Measurements from ENCODE around the gene SMIM20. TPM values are rescaled to one million over a fixed set of nuclear protein-coding genes. Genes with fewer than 3 reads are reported as not detected.

Gene SMIM20
- total RNA-seq, 1 experiment from 2014 or later, result 20.1 TPM

DNA sequence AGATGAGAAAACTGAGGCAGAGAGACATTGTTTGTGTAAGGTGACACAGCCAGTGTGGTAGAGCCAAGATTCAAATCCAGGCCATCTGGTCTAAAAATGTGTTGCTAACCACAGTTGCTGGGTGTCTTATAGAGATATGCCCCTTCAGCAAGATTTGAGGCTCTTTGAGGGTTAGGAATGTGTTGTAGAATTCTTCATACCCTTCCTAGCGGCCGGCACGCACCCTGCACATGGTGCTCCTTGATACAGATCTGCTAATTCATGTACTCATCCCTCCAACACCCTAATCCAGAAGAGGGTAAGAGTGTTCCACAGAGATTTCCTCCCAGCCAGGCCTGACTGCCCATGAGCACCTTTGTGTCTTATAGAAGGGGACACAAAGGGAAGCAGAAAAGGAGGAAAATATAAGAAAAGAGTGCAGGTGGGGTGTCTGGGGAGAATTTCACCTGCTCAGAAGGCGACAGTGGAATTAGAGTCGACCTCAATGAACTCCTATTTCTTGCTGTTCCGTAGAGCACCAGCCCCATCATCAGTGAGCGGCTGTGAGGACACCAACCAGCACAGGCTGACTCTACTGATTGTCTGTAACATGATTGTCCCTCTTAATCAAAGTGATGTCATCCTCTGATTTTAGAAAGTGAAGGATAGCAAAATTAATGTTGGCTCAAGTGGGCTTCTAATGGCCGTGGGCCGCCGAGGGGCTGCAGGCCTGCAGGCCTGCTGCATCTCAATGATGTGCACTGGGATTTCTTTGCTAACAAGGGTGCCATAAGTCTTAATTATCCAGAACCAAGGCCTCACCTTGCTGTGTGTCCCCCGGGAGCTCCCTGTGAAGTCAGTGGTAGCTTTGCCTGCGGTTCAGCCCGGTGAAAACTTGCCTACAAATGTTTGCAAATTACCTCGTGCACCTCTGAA is 24.2 kb upstream of the SMIM20 start:
- H3K4me3 Mint-ChIP-seq (ENCODE audit: unreplicated experiment), result no peak overlapping the region
- Histone ChIP-seq H3K27me3 (replicated peaks; ENCODE audit: control insufficient read depth, insufficient read depth, low read length) (no peaks in the 10 kb centered on the region), H3K36me3 (ENCODE audit: control insufficient read depth, insufficient read depth, low read length) (no peaks in the 10 kb centered on the region), H3K9me3 (no peaks in the 10 kb centered on the region), H3K4me1 (no peaks in the 10 kb centered on the region), H3K4me3 (ENCODE audit: low read depth, low read length) (no peak overlapping the region)
- H3K9me3 Mint-ChIP-seq (ENCODE audit: unreplicated experiment), result no peaks in the 10 kb centered on the region
- TF ChIP-seq, protein P1, sequence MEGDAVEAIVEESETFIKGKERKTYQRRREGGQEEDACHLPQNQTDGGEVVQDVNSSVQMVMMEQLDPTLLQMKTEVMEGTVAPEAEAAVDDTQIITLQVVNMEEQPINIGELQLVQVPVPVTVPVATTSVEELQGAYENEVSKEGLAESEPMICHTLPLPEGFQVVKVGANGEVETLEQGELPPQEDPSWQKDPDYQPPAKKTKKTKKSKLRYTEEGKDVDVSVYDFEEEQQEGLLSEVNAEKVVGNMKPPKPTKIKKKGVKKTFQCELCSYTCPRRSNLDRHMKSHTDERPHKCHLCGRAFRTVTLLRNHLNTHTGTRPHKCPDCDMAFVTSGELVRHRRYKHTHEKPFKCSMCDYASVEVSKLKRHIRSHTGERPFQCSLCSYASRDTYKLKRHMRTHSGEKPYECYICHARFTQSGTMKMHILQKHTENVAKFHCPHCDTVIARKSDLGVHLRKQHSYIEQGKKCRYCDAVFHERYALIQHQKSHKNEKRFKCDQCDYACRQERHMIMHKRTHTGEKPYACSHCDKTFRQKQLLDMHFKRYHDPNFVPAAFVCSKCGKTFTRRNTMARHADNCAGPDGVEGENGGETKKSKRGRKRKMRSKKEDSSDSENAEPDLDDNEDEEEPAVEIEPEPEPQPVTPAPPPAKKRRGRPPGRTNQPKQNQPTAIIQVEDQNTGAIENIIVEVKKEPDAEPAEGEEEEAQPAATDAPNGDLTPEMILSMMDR (IDR thresholded peaks at IDR 0.05; ENCODE audit: insufficient read depth in 1 of 2, low read depth in 1 of 2, low read length in 1 of 2, severe bottlenecking in 1 of 2, unreplicated experiment in 1 of 2), result no peak
- ChIA-PET POLR2A (no interaction called here), CTCF (no interaction called here)
- no peaks in the 10 kb centered on the region for H3K4me1 Mint-ChIP-seq (ENCODE audit: low read depth, unreplicated experiment)
- no peak for DNase-seq
- no peaks in the 10 kb centered on the region for H3K36me3 Mint-ChIP-seq (ENCODE audit: insufficient read depth, unreplicated experiment)
- peaks cover 3% of the 10 kb centered on the region for H3K27me3 Mint-ChIP-seq (ENCODE audit: insufficient read depth, unreplicated experiment)
- BruUV-seq (replicated peaks), result no TSS peak
- no peak overlapping the region for H3K27ac Mint-ChIP-seq (ENCODE audit: unreplicated experiment)
- intact Hi-C loops (cut with micrococcal nuclease; ENCODE audit: unreplicated experiment), result no loop called here

DNA sequence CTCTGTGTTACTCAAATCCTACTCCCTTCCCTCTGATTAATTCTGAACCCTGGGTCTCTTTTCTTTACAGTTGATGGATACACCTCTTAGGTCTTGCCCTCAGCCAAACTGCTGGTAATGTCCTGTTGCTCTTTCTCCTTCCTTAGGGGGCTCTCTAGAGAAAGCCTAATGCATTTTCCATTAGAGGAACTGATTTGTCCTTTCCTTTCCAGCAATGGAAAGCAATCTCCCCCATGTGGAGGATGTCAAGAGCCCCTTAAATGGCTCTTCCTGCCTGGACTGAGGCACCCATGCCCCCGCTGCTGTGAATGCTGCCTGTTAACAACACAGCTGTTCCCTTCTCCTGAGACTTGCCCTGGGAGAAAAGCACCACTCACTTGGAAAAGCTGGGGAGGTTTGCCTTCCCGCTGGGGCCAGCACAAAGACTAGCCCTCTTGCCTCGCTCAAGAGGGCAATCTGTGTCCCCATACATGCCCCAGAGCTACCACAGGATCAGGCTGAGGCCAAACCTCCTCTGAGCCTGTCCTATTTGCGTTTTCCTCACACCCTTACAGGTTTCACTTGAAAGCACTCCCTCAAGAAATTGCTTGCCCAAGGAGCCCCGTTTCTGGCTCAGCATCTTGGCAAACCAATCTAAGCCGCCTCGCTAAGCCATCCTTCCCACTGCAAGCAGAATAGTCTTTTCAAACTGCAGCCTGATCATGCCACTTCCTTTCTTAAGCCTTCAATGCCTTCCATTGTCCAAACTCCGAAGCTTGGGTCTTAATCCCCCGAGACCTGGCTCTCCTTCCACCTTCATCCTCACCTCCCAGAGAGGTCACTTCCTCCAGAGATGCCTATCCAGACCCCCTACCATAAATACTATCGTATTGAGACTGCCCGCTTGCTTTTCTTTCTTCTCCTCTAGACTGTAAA is 23.2 kb upstream of the SMIM20 start:
- Mint-ChIP-seq H3K27ac (ENCODE audit: unreplicated experiment) (no peak overlapping the region), H3K9me3 (ENCODE audit: unreplicated experiment) (no peaks in the 10 kb centered on the region), H3K4me3 (ENCODE audit: unreplicated experiment) (no peak overlapping the region), H3K4me1 (ENCODE audit: low read depth, unreplicated experiment) (no peaks in the 10 kb centered on the region), H3K27me3 (ENCODE audit: insufficient read depth, unreplicated experiment) (peaks cover 3% of the 10 kb centered on the region), H3K36me3 (ENCODE audit: insufficient read depth, unreplicated experiment) (no peaks in the 10 kb centered on the region)
- no peaks in the 10 kb centered on the region for H3K4me1 ChIP-seq
- H3K27me3 ChIP-seq (replicated peaks; ENCODE audit: control insufficient read depth, insufficient read depth, low read length), result no peaks in the 10 kb centered on the region
- H3K36me3 ChIP-seq (ENCODE audit: control insufficient read depth, insufficient read depth, low read length), result no peaks in the 10 kb centered on the region
- no TSS peak for BruUV-seq (replicated peaks)
- DNase-seq, result no peak
- H3K9me3 ChIP-seq, result no peaks in the 10 kb centered on the region
- ChIA-PET POLR2A (no interaction called here), CTCF (no interaction called here)
- TF ChIP-seq, protein P1 (IDR thresholded peaks at IDR 0.05; ENCODE audit: insufficient read depth in 1 of 2, low read depth in 1 of 2, low read length in 1 of 2, severe bottlenecking in 1 of 2, unreplicated experiment in 1 of 2), result no peak
- intact Hi-C loops (cut with micrococcal nuclease; ENCODE audit: unreplicated experiment), result no loop called here
- H3K4me3 ChIP-seq (ENCODE audit: low read depth, low read length), result no peak overlapping the region

DNA sequence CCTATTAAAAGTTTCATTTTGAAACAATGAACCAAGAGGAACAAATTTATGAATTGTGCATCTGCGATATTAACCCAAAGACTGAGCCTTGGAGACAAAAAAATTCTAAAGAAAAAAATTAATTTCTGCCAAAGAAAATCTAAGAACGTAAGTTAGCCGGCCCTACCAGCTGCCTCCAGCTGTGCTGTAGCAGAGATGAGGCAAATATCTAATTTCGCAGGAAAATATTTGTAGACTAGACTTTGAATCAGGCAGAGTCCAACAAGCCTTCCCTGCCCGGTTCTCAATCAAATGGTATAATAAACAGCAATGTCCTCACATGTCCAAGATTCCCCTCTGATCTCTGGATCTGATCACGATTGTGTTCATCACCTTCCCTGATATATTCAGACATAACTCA is 21.2 kb upstream of the SMIM20 start:
- TF ChIP-seq, protein P1 (IDR thresholded peaks at IDR 0.05; ENCODE audit: insufficient read depth in 1 of 2, low read depth in 1 of 2, low read length in 1 of 2, severe bottlenecking in 1 of 2, unreplicated experiment in 1 of 2), result no peak
- Histone ChIP-seq H3K27me3 (replicated peaks; ENCODE audit: control insufficient read depth, insufficient read depth, low read length) (no peaks in the 10 kb centered on the region), H3K9me3 (no peaks in the 10 kb centered on the region), H3K4me1 (no peaks in the 10 kb centered on the region), H3K4me3 (ENCODE audit: low read depth, low read length) (no peak overlapping the region), H3K36me3 (ENCODE audit: control insufficient read depth, insufficient read depth, low read length) (no peaks in the 10 kb centered on the region)
- DNase-seq, result no peak
- H3K4me1 Mint-ChIP-seq (ENCODE audit: low read depth, unreplicated experiment), result no peaks in the 10 kb centered on the region
- ChIA-PET POLR2A (no interaction called here), CTCF (no interaction called here)
- no TSS peak for BruUV-seq (replicated peaks)
- H3K4me3 Mint-ChIP-seq (ENCODE audit: unreplicated experiment), result no peak overlapping the region
- peaks cover 3% of the 10 kb centered on the region for H3K27me3 Mint-ChIP-seq (ENCODE audit: insufficient read depth, unreplicated experiment)
- H3K9me3 Mint-ChIP-seq (ENCODE audit: unreplicated experiment), result no peaks in the 10 kb centered on the region
- H3K36me3 Mint-ChIP-seq (ENCODE audit: insufficient read depth, unreplicated experiment), result no peaks in the 10 kb centered on the region
- H3K27ac Mint-ChIP-seq (ENCODE audit: unreplicated experiment), result no peak overlapping the region
- intact Hi-C loops (cut with micrococcal nuclease; ENCODE audit: unreplicated experiment), result no loop called here
